ENCODE data around the gene SLC5A2. TPM values are rescaled to one million over a fixed set of nuclear protein-coding genes. Genes with fewer than 3 reads are reported as not detected.
"Not testable (repeated sequence)": the region's sequence is repeated elsewhere in the genome, so short reads cannot be mapped to it uniquely, and the experiment has no call there.

Gene SLC5A2
- total RNA-seq, 1 donor from 2014 or later = 3.1 TPM

DNA sequence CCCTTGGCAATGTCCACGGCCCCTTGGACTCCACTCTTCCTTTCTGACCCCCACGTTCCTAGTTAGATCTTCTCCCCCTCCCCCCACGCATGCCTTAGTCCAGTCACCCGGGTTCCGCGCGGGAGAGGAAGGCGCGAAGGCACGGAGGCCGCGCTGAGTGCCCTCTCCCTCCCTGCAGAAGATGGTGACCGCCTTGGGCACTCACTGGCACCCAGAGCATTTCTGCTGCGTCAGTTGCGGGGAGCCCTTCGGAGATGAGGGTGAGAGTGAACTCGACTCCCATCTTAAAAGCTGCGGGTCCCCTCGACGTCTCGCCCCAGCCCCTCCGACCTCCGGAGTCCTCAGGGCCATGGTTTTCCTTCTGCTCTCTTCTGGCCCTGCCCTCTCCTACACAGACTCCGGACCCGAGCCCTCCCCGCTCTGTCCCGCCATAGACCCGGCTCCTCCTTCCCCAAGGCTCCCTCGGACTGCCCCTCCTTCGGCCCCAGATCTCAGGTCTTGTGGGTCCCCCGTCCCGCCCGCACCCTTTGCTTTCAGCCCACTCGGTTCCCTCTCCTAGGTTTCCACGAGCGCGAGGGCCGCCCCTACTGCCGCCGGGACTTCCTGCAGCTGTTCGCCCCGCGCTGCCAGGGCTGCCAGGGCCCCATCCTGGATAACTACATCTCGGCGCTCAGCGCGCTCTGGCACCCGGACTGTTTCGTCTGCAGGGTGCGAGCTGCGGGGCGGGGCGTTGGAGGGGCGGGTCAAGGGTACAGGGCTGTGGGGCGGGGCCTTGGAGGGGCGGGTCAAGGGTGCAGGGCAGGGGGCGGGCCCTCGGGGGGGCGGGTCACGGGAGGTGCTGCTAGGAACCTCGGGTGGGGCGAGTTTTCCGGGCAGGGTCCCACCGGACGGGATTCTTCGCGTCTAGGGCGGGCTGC, 6.4 kb upstream of the SLC5A2 start:
- intact Hi-C loops (cut with DNase I) = no loop called here
- Histone ChIP-seq H3K4me3 (peak overlapping the region; percentile 54), H3K4me1 (peaks cover 11% of the 10 kb centered on the region), H3K9me3 (no peaks in the 10 kb centered on the region), H3K27ac (peak overlapping the region; percentile 80), H3K36me3 (peaks cover 18% of the 10 kb centered on the region), H3K27me3 (no peaks in the 10 kb centered on the region)
- ATAC-seq (peak; percentile 78), DNase-seq (peak; percentile 96)
- TF ChIP-seq, protein P1, sequence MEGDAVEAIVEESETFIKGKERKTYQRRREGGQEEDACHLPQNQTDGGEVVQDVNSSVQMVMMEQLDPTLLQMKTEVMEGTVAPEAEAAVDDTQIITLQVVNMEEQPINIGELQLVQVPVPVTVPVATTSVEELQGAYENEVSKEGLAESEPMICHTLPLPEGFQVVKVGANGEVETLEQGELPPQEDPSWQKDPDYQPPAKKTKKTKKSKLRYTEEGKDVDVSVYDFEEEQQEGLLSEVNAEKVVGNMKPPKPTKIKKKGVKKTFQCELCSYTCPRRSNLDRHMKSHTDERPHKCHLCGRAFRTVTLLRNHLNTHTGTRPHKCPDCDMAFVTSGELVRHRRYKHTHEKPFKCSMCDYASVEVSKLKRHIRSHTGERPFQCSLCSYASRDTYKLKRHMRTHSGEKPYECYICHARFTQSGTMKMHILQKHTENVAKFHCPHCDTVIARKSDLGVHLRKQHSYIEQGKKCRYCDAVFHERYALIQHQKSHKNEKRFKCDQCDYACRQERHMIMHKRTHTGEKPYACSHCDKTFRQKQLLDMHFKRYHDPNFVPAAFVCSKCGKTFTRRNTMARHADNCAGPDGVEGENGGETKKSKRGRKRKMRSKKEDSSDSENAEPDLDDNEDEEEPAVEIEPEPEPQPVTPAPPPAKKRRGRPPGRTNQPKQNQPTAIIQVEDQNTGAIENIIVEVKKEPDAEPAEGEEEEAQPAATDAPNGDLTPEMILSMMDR (IDR thresholded peaks at IDR 0.05) = no peak

DNA sequence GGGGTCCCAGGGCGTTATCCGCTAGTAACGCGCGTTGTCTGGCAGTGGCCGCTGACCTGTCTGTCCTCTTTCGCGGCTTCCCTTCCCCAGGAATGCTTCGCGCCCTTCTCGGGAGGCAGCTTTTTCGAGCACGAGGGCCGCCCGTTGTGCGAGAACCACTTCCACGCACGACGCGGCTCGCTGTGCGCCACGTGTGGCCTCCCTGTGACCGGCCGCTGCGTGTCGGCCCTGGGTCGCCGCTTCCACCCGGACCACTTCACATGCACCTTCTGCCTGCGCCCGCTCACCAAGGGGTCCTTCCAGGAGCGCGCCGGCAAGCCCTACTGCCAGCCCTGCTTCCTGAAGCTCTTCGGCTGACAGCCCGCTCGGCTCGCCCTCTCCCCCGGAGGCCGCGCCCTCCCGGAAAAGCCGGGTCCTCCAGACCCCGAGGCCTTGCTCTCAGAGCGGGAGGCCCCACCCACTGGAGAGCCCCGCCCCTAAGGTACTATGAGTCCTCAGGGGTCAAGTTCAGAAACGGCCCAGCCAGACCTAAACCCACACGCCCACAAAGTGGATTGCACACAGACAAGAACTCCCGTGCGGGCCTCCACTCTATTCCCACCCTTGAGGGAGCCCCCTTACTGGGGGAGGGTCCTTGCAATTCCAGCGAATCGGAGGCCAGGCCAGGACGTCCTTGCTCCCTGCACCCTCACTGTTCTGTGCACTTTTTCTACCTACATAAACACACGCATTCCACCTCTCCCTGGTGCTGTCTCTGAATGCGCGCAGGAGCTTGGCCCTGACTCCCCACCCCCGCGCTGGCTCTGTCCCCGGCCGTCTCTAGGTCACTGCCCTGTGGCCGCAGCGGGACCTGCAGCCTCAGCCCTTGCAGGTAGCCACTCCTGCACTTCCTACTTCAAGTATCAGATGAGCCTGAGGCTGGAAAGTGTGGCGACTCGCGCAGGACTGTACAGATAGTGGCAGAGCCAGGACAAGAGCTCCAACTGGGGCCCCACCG, 5.4 kb upstream of the SLC5A2 start:
- DNase-seq (peak; percentile 93), ATAC-seq (peak; percentile 73)
- intact Hi-C loops (cut with DNase I) = no loop called here
- H3K27ac ChIP-seq = peak overlapping the region; percentile 80
- H3K4me1 ChIP-seq = peaks cover 9% of the 10 kb centered on the region
- H3K27me3 ChIP-seq = no peaks in the 10 kb centered on the region
- TF ChIP-seq, protein P1 (IDR thresholded peaks at IDR 0.05) = peak; percentile 40
- peaks cover 18% of the 10 kb centered on the region for H3K36me3 ChIP-seq
- peak overlapping the region; percentile 54 for H3K4me3 ChIP-seq
- H3K9me3 ChIP-seq = no peaks in the 10 kb centered on the region

- ATAC-seq (no peak), DNase-seq (no peak)
- peaks cover 17% of the 10 kb centered on the region for H3K36me3 ChIP-seq
- no peaks in the 10 kb centered on the region for H3K9me3 ChIP-seq
- no peaks in the 10 kb centered on the region for H3K27me3 ChIP-seq
- TF ChIP-seq, protein P1 (IDR thresholded peaks at IDR 0.05) = no peak
- intact Hi-C loops (cut with DNase I) = no loop called here
- no peak overlapping the region for H3K27ac ChIP-seq
- peaks cover 7% of the 10 kb centered on the region for H3K4me1 ChIP-seq
- H3K4me3 ChIP-seq = no peak overlapping the region
These were observed 4.0 kb upstream of the SLC5A2 start for GRCh38 chr16:31478956-31479355.

- TF ChIP-seq, protein P1 (IDR thresholded peaks at IDR 0.05) = no peak
- no peaks in the 10 kb centered on the region for H3K9me3 ChIP-seq
- ATAC-seq = no peak
- intact Hi-C loops (cut with DNase I) = no loop called here
- H3K4me3 ChIP-seq = no peak overlapping the region
- DNase-seq = no peak
- peaks cover 9% of the 10 kb centered on the region for H3K36me3 ChIP-seq
- H3K27ac ChIP-seq = no peak overlapping the region
- peaks cover 7% of the 10 kb centered on the region for H3K4me1 ChIP-seq
- H3K27me3 ChIP-seq = no peaks in the 10 kb centered on the region
These were observed 3.2 kb upstream of the SLC5A2 start for GRCh38 chr16:31479751-31480150.

DNA sequence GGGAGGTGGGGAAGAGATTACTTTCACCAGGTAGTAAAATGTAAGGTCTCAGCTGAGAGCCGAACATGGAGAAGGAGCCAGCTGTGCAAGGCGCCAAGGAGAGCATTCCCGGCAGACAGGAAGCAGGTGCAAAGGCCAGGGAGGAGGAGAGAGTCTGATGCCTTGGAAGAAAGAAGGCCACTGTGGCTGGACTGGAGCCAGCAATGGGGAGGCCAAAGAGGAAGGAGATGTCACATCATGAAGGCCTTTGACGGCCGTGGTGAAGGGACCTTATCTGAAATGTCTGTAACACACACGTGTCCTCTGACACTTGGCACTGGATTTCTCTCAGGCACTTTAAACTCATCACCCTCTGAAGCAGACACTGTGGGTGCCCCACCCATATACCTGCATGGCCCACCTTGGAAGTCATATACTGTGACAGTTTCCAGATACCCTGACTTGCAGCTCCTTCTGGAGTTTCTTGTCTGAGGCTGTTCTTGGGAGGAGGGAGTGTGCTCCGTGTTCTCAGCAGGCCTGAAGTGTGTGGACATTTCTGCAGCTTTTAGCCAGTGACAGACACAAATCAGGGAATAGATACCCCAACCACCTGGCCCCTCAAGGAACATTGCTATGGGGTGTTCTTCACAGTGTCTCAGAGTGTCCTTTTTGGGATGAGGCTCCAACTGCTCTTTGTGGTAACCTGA, 1.9 kb upstream of the SLC5A2 start:
- Histone ChIP-seq H3K36me3 (peaks cover 5% of the 10 kb centered on the region), H3K27me3 (no peaks in the 10 kb centered on the region), H3K4me1 (peaks cover 7% of the 10 kb centered on the region), H3K9me3 (no peaks in the 10 kb centered on the region), H3K27ac (no peak overlapping the region), H3K4me3 (no peak overlapping the region)
- TF ChIP-seq, protein P1 (IDR thresholded peaks at IDR 0.05) = no peak
- intact Hi-C loops (cut with DNase I) = no loop called here
- peak; percentile 62 for DNase-seq
- no peak for ATAC-seq

DNA sequence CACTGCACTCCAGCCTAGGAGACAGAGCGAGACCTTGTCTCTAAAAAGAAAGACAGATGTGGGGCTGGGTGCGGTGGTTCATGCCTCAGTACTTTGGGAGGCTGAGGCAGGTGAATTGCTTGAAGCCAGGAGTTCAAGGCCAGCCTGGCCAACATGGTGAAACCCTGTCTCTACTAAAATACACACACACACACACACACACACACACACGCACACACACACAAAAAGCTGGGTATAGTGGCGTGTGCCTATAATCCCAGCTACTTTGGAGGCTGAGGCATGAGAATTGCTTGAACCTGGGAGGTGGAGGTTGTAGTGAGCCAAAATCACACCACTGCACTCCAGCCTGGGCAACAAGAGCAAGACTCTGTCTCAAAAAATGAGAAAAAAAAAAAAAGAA, 1.1 kb downstream of the SLC5A2 start:
- H3K36me3 ChIP-seq; H3K27me3 ChIP-seq; H3K27ac ChIP-seq; DNase-seq; intact Hi-C loops (cut with DNase I); H3K4me3 ChIP-seq; H3K9me3 ChIP-seq; ATAC-seq: not testable (repeated sequence)
- H3K4me1 ChIP-seq = peaks cover 13% of the 10 kb centered on the region

Measured in upper lobe of right lung (tissue), 1 donor.